NOMO-1 treated with dmso at 0.1 percent for 144 hours (cell line): ENCODE measurements around the gene RNF144B.
A peak's percentile ranks its signal among the peaks of the same experiment; 100 is the strongest.

ENCODE experiments used
- DNase-seq: peaks from one replicate; lab custom pipeline; 2025; ENCODE audit not compliant: unreplicated experiment; lab: John Stamatoyannopoulos, UW

Gene RNF144B

DNA sequence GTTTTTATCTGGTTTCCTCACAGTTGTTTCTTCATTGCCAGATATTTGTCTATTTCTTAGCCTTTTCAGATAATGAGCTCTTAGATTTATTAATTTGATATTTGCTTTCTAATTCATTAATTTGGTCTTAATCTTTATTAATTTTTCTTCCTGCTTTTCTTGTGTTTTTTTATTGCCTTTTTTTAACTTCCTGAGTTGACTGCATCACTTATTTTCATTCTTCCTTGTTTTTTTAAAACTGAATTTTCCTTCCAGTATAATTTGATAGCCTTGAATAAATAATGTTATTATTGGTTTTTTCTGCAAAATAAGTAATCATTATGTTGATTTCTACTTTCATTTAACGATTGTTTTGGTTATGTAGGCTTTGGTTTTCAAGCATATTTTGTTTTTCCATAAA is 91.5 kb downstream of the RNF144B start:
- no peak for DNase-seq

- DNase-seq = no peak
These were observed 94.7 kb downstream of the RNF144B start for GRCh38 chr6:18481870-18482269.

DNA sequence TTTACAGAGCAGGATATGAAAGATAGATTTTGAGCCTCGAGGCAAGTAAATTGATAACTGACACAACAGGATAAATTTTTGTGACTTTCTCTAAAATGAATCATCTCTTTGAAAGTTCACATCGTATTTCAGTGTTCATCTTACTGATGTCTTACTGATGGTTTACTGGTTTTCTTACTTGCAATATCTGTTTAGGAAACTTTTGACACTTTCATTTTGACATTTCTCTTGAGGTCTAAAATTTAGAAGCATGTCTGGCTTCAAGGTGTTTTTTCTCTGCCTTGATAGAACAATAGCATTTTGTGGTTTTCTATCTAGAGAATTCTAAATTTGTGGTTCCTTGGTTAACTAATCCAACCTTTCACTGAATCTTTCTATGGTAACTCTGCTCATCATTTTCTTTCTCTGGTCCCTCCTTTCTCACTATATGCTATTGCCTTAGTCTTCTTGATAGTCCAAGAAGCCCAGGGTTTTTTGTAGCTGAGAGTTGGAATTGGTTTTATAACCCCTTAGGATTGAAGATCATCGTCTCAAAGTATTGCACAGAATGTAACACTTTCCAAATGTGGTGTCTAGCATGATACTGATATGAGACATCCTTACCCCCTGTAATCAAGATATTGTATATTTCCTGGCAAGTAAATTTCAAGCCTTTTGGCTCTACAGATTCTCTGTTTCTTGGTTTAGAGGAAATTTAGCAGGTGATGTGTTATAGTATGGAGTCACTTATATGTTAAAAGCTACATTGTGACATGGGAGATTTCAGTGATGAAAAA is 98.7 kb downstream of the RNF144B start:
- no peak for DNase-seq

GRCh38 chr6:18488004-18488403 is 100.9 kb downstream of the RNF144B start:
- DNase-seq = no peak

DNA sequence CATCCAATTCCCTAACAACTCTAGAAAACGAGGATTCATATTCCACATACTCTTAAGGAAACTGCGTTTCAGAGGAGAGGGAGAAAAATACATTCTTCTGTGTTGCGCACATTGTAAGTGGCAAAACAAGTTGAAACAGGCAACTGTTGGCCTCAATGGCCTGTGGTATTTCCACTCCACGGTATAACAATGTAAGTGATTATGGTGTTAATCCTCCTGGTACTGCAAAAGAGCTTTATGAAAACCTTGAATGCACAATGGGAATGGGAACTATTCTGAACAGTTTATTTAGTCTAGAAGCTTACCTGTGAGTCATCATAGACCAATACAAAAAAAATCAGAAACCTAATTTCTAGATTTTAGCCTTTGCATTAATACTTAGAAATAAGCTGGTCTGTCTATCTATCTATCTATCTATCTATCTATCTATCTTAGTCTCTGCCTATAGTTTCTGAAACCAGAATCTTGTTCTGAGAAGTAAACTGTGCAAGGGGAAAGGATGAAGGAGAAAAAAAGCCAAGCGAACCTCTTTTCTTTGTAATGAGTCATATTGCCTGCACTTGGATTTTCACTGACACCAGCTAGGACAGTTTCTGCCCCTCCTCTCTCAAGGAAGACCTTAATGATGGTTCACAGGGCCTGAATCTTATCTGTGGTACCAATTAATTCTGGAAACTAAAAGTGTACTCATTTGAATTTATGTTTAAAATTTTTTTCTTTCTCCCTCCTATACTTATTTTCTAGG is 101.5 kb downstream of the RNF144B start:
- DNase-seq = no peak

- no peak for DNase-seq
These were observed 102.2 kb downstream of the RNF144B start for GRCh38 chr6:18489335-18489734.

GRCh38 chr6:18491308-18492045 is 104.3 kb downstream of the RNF144B start:
- DNase-seq = no peak

- no peak for DNase-seq
These were observed 105.8 kb downstream of the RNF144B start for GRCh38 chr6:18492972-18493371.

DNA sequence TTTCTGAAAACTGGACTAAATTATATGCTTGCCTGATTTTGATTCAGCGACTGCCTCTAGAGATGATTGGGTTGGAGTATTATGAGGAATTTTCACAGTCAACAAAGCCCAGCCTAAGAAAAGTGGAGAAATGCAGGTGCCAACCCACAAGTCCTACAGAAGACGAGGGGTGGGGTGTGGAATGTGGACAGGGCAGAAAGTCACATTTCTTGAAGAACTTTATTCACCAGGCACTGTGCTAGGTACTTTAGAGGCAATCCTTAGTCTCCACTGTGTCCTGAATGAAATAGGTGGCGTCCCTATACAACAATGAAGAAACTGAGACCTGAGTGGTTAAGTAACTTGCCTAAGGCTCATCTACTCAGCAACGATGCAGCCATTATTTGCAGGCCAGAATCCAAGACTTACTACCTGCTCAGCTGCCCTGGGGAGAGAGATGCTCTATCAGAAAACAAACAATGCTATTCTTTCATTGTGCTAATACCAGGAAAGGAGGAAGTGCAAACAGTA is 106.3 kb downstream of the RNF144B start:
- DNase-seq = no peak

GRCh38 chr6:18493925-18494324 is 106.8 kb downstream of the RNF144B start:
- no peak for DNase-seq

GRCh38 chr6:18495236-18495635 is 108.1 kb downstream of the RNF144B start:
- DNase-seq = no peak

DNA sequence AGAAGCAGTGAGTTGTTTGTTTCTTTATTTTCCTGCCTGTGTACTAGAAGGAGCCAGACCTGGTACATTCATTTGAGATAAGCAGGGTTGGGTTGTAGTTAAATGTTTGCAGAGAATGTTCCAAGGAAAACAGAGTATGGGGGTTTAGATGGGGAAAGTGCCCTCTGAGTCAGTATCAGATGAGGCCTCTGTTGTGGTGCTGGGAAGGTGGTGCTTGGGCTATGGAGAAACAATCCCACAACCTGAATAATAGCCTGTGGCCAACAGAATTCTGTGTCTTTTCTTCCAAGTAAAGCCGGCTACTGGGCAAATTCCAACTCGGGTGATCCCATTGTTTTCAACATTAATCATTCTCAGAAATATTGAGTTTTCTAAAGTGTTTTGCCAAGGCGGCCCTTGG is 109.3 kb downstream of the RNF144B start:
- DNase-seq = no peak

- no peak for DNase-seq
These were observed 109.9 kb downstream of the RNF144B start for GRCh38 chr6:18497006-18497405.

GRCh38 chr6:18498408-18498807 is 111.3 kb downstream of the RNF144B start:
- DNase-seq = no peak

- no peak for DNase-seq
These were observed 113.9 kb downstream of the RNF144B start for GRCh38 chr6:18500921-18501662.

GRCh38 chr6:18501663-18502013 is 114.5 kb downstream of the RNF144B start:
- no peak for DNase-seq

- no peak for DNase-seq
These were observed 116.0 kb downstream of the RNF144B start for GRCh38 chr6:18503206-18503592.

DNA sequence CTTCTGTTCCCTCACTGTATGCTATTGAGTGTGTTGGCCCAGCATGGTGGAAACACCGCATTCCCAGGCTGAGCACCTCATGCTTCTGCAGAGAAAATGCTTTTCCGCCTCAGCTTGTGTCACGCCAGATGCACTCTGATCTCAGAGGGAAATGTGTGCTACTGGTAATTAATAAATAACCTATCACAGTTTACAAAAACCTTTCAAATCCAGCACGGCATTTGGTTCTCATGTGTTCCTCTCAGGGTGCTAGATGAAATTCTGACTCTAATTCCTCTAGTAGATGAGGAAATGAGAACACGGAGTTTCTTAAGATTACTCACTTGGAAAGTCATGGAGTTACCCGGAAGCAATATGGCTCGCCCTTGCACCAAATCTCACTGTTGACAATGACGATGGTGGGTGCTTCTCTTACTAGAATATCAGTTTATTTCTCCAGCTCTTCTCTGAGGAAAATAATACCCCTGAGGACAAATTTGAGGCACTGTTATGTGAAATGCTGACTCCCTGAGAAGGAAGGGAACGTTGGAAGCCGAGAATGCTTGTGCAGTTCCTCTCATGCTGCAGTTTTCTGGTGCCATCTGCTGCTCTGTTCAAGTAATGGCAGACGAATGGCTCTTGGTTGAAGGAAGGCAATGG is 116.6 kb downstream of the RNF144B start:
- DNase-seq = peak; percentile 60

DNA sequence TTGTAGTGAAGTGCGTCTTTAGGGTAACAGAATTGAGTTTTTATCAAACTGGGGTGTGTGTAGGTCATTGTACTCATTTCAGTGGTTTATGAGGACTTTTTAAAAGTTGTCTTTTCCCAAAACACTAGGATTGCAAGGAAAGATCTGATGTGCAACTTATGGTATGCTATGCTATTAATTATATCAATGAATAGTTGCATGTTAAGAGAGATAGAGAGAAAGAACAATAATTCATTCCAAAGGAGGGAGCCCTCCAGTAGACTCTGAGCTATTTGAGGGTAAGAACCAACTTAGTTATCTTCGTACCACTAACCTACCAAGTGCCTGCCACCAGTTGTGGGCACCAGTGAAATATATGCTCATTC is 117.1 kb downstream of the RNF144B start:
- no peak for DNase-seq

GRCh38 chr6:18506382-18507017 is 119.3 kb downstream of the RNF144B start:
- DNase-seq = no peak
